ENCODE measurements around the gene ZNF358. TPM values are rescaled to one million over a fixed set of nuclear protein-coding genes. Genes with fewer than 3 reads are reported as not detected.
A peak's percentile ranks its signal among the peaks of the same experiment; 100 is the strongest.

Gene ZNF358
- polyA plus RNA-seq, 10 donors = 35.8 to 55.2 (median 41.5) TPM

GRCh38 chr19:7483720-7484201 lies 32.1 kb upstream of the ZNF358 start:
- DNase-seq = no peak

- no peak for DNase-seq
Observed at GRCh38 chr19:7486923-7487322, 29.0 kb upstream of the ZNF358 start.

- peak; percentile 85 to 97 (median 97) for DNase-seq
Observed at GRCh38 chr19:7488736-7489353, 27.1 kb upstream of the ZNF358 start, which contains the start of gene PEX11G. PEX11G (minus strand) TSS chr19:7489035; CDS start chr19:7489010, 25 bp downstream.

- DNase-seq = no peak
Observed at GRCh38 chr19:7489609-7490044, 26.3 kb upstream of the ZNF358 start.

GRCh38 chr19:7492142-7492541 lies 23.8 kb upstream of the ZNF358 start:
- no peak for DNase-seq

- DNase-seq = no peak
Observed at GRCh38 chr19:7492558-7492957, 23.3 kb upstream of the ZNF358 start.

GRCh38 chr19:7494416-7495098 lies 21.3 kb upstream of the ZNF358 start:
- peak in 2 of 3 donors; percentile 55 to 75 for DNase-seq

- DNase-seq = no peak
Observed at GRCh38 chr19:7497292-7497691, 18.6 kb upstream of the ZNF358 start.

GRCh38 chr19:7500811-7501450 lies 15.0 kb upstream of the ZNF358 start:
- peak in 2 of 3 donors; percentile 65 to 80 for DNase-seq

- DNase-seq = no peak
Observed at GRCh38 chr19:7502552-7502951, 13.4 kb upstream of the ZNF358 start.

GRCh38 chr19:7504684-7505083 lies 11.2 kb upstream of the ZNF358 start:
- no peak for DNase-seq

GRCh38 chr19:7505288-7505681 lies 10.6 kb upstream of the ZNF358 start:
- DNase-seq = no peak

- DNase-seq = no peak
Observed at GRCh38 chr19:7505682-7506384, 10.1 kb upstream of the ZNF358 start.

- DNase-seq = peak in 1 of 3 donors; percentile 44
Observed at GRCh38 chr19:7506385-7507328, 9.2 kb upstream of the ZNF358 start.

GRCh38 chr19:7507884-7508283 lies 8.0 kb upstream of the ZNF358 start:
- DNase-seq = no peak

GRCh38 chr19:7509625-7510024 lies 6.3 kb upstream of the ZNF358 start:
- no peak for DNase-seq

GRCh38 chr19:7512400-7512851 lies 3.5 kb upstream of the ZNF358 start:
- DNase-seq = no peak

- DNase-seq = no peak
Observed at GRCh38 chr19:7513809-7514642, 1.9 kb upstream of the ZNF358 start.

- no peak for DNase-seq
Observed at GRCh38 chr19:7515110-7515644, 726 bp upstream of the ZNF358 start.

- peak in 1 of 3 donors; percentile 53 for DNase-seq
Observed at GRCh38 chr19:7516333-7516732, 430 bp downstream of the ZNF358 start.
